GM12865 (cell line): ENCODE data around the gene UGT1A7.

Experiments
- DNase-seq: peaks from one replicate; pipeline ENCODE4 v3.0.0; 2010; ENCODE audit warnings: low read depth
- H3K4me3 ChIP-seq: 2 replicates; pipeline ENCODE4 v1.5.1; 2011; ENCODE audit warnings: mild to moderate bottlenecking, low read depth, low read length, control low read depth
- CTCF ChIP-seq: IDR thresholded peaks from 2 replicates; pipeline ENCODE4 v1.5.1; 2011; ENCODE audit warnings: low read length, control low read depth, low read depth, inconsistent platforms; ENCODE audit not compliant: insufficient read depth; ENCODE audit errors: missing control alignments

UGT1A7 gene

GRCh38 chr2:233803292-233803911, 121.7 kb downstream of the UGT1A7 start:
- no peak overlapping the region for H3K4me3 ChIP-seq
- no peak for TF ChIP-seq CTCF
- DNase-seq: no peak

GRCh38 chr2:233803994-233804393, 122.3 kb downstream of the UGT1A7 start:
- no peak overlapping the region for H3K4me3 ChIP-seq
- no peak for TF ChIP-seq CTCF
- DNase-seq: no peak

- peak; percentile 2 for TF ChIP-seq CTCF
- no peak for DNase-seq
Observed at GRCh38 chr2:233807215-233807865, 125.6 kb downstream of the UGT1A7 start.

GRCh38 chr2:233807966-233808935, 126.5 kb downstream of the UGT1A7 start:
- DNase-seq: no peak

More at GRCh38 chr2:233807215-233807865, 125.6 kb downstream of the UGT1A7 start:
- H3K4me3 ChIP-seq: no peak overlapping the region

DNA sequence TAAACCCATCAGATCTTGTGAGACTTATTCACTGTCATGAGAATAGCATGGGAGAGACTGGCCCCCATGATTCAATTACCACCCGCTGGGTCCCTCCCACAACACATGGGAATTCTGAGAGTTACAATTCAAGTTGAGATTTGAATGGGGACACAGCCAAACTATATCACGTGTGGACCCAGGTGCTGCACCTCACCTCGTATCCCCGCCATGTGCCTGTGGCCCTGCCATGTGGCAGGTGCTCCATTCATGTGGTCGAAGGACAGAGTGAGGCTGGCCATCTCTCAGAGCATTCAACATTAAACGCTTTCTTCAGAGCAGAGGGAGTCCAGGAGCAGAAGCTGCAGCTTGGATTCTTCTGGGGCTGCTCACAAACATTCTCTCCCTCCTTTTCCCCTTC, 128.7 kb downstream of the UGT1A7 start:
- no peak overlapping the region for H3K4me3 ChIP-seq
- no peak for TF ChIP-seq CTCF
- no peak for DNase-seq

More at GRCh38 chr2:233807966-233808935, 126.5 kb downstream of the UGT1A7 start:
- no peak overlapping the region for H3K4me3 ChIP-seq
- TF ChIP-seq CTCF: no peak

DNA sequence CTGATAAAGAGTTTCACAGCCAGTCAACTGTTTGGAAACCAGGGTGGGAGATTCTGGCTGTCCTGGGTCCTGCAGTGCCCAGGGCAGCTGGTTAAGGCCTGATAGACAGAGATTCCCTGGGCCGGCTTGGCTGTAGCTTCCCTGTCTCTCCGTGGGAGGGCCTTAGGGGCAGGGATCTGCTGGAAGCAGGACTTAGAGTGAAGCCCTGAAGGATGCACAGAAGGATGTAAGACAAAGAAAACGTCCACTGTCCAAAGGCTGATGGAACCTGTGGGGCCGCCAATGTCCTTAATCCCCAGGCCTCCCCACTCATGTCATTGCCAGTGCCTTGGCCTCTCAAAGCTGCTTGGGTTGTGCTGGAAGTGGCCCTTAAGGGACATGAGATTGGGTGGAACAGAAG, 129.4 kb downstream of the UGT1A7 start:
- no peak overlapping the region for H3K4me3 ChIP-seq
- TF ChIP-seq CTCF: no peak
- DNase-seq: no peak
